Measurements from ENCODE around the gene LRIG1. TPM values are rescaled to one million over a fixed set of nuclear protein-coding genes. Genes with fewer than 3 reads are reported as not detected.

LRIG1 gene
- total RNA-seq, 1 donor from 2014 or later, result 8.2 TPM

DNA sequence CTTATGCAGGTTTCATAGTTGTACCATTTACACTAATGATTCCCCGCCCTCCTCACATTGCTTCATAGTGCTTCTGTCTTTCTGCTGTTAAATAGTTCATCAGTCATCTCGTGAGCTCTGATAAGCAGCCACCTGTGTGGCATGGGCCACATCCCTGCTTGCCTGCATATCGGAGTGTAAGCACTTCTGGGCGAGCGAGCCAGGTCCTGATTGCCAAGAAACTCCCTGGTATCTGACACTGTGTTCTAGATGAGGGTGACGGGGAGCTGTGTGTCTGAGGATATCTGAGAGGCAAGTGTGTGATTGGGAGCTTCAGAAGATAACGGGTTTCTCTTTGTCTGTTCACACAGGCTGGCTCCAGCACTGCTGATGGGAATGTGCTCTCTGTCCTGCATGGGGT is 130.6 kb downstream of the LRIG1 start:
- no peak overlapping the region for H3K4me3 ChIP-seq (ENCODE audit: low read depth, low read length)
- TF ChIP-seq, protein P1, sequence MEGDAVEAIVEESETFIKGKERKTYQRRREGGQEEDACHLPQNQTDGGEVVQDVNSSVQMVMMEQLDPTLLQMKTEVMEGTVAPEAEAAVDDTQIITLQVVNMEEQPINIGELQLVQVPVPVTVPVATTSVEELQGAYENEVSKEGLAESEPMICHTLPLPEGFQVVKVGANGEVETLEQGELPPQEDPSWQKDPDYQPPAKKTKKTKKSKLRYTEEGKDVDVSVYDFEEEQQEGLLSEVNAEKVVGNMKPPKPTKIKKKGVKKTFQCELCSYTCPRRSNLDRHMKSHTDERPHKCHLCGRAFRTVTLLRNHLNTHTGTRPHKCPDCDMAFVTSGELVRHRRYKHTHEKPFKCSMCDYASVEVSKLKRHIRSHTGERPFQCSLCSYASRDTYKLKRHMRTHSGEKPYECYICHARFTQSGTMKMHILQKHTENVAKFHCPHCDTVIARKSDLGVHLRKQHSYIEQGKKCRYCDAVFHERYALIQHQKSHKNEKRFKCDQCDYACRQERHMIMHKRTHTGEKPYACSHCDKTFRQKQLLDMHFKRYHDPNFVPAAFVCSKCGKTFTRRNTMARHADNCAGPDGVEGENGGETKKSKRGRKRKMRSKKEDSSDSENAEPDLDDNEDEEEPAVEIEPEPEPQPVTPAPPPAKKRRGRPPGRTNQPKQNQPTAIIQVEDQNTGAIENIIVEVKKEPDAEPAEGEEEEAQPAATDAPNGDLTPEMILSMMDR (IDR thresholded peaks at IDR 0.05; ENCODE audit: insufficient read depth, low read length, poor library complexity, severe bottlenecking), result no peak
- DNase-seq (ENCODE audit: low read depth), result no peak
- H3K27me3 ChIP-seq (ENCODE audit: control insufficient read depth, insufficient read depth, low read length), result no peaks in the 10 kb centered on the region
- H3K36me3 ChIP-seq (ENCODE audit: control insufficient read depth, insufficient read depth, low read length), result no peaks in the 10 kb centered on the region

DNA sequence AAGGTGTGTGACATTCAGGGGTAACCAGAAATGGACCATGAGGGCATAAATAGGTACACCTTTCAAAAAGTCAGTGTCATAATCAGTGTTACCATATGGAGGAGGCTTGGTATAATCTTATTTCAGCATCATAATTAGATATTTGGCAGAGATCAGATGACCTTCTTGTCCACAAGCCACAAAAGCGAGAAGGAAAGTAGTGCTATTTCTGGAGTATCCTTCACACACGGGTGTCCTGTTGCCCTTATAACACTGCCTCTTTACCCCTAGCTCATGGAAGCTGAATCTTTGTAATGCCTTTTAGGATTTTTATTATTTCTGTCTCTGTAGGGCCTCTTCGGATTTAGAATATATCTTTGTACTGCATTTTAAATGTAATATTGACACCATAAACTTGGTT is 132.8 kb downstream of the LRIG1 start:
- Histone ChIP-seq H3K27me3 (ENCODE audit: control insufficient read depth, insufficient read depth, low read length) (no peaks in the 10 kb centered on the region), H3K4me3 (ENCODE audit: low read depth, low read length) (no peak overlapping the region), H3K36me3 (ENCODE audit: control insufficient read depth, insufficient read depth, low read length) (no peaks in the 10 kb centered on the region)
- TF ChIP-seq, protein P1 (IDR thresholded peaks at IDR 0.05; ENCODE audit: insufficient read depth, low read length, poor library complexity, severe bottlenecking), result no peak
- no peak for DNase-seq (ENCODE audit: low read depth)

DNA sequence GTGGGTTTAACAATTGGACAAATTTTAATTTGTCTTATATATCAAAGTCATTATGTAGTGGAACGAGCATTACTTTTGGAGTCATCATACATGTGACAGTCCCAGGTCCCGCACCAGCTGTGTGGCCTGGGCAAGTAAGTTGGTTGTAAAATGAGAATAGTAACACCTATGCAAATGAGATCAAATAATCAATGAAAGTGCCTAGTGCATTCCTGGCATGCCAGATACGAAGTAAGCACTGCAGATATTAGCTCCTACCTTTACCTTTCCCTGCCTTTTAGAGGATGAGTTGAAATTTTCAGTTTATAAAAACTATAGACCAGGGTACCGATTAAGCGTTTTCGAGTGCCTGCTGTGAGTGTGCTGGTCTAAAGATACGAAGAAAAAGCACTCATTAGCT is 134.1 kb downstream of the LRIG1 start:
- no peaks in the 10 kb centered on the region for H3K27me3 ChIP-seq (ENCODE audit: control insufficient read depth, insufficient read depth, low read length)
- no peaks in the 10 kb centered on the region for H3K36me3 ChIP-seq (ENCODE audit: control insufficient read depth, insufficient read depth, low read length)
- TF ChIP-seq, protein P1 (IDR thresholded peaks at IDR 0.05; ENCODE audit: insufficient read depth, low read length, poor library complexity, severe bottlenecking), result no peak
- DNase-seq (ENCODE audit: low read depth), result no peak
- no peak overlapping the region for H3K4me3 ChIP-seq (ENCODE audit: low read depth, low read length)

DNA sequence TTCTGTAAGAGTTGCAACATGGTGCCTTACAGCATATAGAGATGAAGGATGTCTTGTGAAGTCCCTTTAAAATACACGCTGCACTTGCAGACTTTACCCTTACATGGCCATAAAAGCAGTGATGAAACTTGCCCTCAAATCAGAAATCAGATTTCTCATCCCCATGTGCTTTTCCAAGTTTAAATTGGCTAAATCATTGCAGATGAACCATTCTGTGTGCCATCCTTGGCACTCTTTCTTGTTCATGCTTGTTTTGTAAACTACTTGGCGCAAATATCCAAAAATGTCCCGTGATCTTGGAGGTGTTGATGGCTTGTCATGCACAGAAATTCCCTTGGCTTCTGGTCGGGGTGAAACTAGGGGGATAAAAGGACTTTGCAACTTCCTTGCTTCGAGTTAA is 135.7 kb downstream of the LRIG1 start:
- TF ChIP-seq, protein P1 (IDR thresholded peaks at IDR 0.05; ENCODE audit: insufficient read depth, low read length, poor library complexity, severe bottlenecking), result no peak
- Histone ChIP-seq H3K27me3 (ENCODE audit: control insufficient read depth, insufficient read depth, low read length) (no peaks in the 10 kb centered on the region), H3K4me3 (ENCODE audit: low read depth, low read length) (no peak overlapping the region), H3K36me3 (ENCODE audit: control insufficient read depth, insufficient read depth, low read length) (no peaks in the 10 kb centered on the region)
- DNase-seq (ENCODE audit: low read depth), result no peak

DNA sequence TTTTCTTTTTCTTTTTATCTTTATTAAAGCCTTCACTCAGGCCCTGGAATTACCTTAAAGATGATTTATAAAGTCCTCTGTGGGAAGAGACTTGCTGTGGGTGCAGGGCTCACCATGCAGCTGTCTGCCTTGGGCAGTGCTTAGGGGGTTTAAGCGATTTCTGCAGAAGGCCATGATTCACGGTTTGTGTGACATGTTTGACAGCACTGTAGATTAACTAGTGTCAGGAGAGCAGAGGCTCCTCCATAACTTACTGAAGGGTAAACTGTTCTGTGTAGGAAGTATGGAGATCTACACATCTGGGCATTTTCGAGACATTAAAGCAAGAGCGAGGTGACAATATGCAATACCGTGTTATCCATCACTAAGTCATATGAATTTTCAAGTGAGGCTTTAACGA is 137.7 kb downstream of the LRIG1 start:
- Histone ChIP-seq H3K4me3 (ENCODE audit: low read depth, low read length) (no peak overlapping the region), H3K36me3 (ENCODE audit: control insufficient read depth, insufficient read depth, low read length) (no peaks in the 10 kb centered on the region), H3K27me3 (ENCODE audit: control insufficient read depth, insufficient read depth, low read length) (no peaks in the 10 kb centered on the region)
- no peak for DNase-seq (ENCODE audit: low read depth)
- TF ChIP-seq, protein P1 (IDR thresholded peaks at IDR 0.05; ENCODE audit: insufficient read depth, low read length, poor library complexity, severe bottlenecking), result no peak

DNA sequence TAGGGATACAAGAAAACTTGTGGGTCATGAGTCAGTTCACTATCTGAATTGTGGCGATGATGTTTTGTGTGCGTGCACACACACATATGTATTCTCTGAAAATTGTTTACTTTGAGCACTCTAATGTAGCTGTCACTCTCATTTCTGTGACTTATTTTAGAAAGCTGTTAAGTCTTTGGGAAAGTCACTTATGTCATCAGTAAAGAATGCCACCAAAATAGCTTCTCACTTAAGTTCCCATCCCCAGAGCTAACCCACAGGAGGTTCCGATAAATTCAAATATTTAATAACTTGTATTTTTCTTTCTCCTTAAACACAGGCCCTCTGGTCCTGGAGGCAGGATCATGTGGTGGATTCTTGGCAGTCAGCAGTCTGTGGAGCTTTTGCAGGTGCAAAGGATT is 138.3 kb downstream of the LRIG1 start:
- H3K27me3 ChIP-seq (ENCODE audit: control insufficient read depth, insufficient read depth, low read length), result no peaks in the 10 kb centered on the region
- no peak overlapping the region for H3K4me3 ChIP-seq (ENCODE audit: low read depth, low read length)
- peak; percentile 9 for DNase-seq (ENCODE audit: low read depth)
- TF ChIP-seq, protein P1 (IDR thresholded peaks at IDR 0.05; ENCODE audit: insufficient read depth, low read length, poor library complexity, severe bottlenecking), result no peak
- H3K36me3 ChIP-seq (ENCODE audit: control insufficient read depth, insufficient read depth, low read length), result no peaks in the 10 kb centered on the region
